GM13977 (cell line): ENCODE measurements around the gene MAP3K14.
A peak's percentile ranks its signal among the peaks of the same experiment; 100 is the strongest.

Source experiments
- DNase-seq: peaks from one replicate; pipeline ENCODE4 v3.0.0; 2012; ENCODE audit warnings: low spot score
- CTCF ChIP-seq: IDR thresholded peaks from 2 replicates; pipeline ENCODE4 v1.5.1; 2012; ENCODE audit warnings: mild to moderate bottlenecking, control low read depth; ENCODE audit not compliant: insufficient read depth; ENCODE audit errors: extremely low read depth, missing control alignments
- in situ Hi-C: fragments of 300-500 bp; cut with MboI; formaldehyde crosslinking; loops from one replicate; pipeline ENCODE4 v1.12.0; 2022; ENCODE audit warnings: low sequenced_read_pairs, low pct_unique_long_range_greater_than_20kb, mixed read lengths, inconsistent platforms; ENCODE audit not compliant: unreplicated experiment

Gene MAP3K14

GRCh38 chr17:45231481-45232116 is 85.2 kb downstream of the MAP3K14 start:
- TF ChIP-seq CTCF = peak; percentile 25
- DNase-seq = no peak
- in situ Hi-C loops = no loop called here

GRCh38 chr17:45230787-45231480 is 85.9 kb downstream of the MAP3K14 start:
- in situ Hi-C loops = no loop called here
- no peak for DNase-seq
- no peak for TF ChIP-seq CTCF

- in situ Hi-C loops = no loop called here
- no peak for TF ChIP-seq CTCF
- DNase-seq = no peak
Measured at GRCh38 chr17:45230410-45230786, 86.4 kb downstream of the MAP3K14 start.

GRCh38 chr17:45229681-45230409 is 87.0 kb downstream of the MAP3K14 start:
- DNase-seq = peak; percentile 70
- no peak for TF ChIP-seq CTCF
- in situ Hi-C loops = no loop called here

- peak; percentile 89 for DNase-seq
- in situ Hi-C loops = no loop called here
- no peak for TF ChIP-seq CTCF
Measured at GRCh38 chr17:45228763-45229539, 87.9 kb downstream of the MAP3K14 start.
